GM18505 (cell line): ENCODE data around the gene RNF182.

Experiments
- ATAC-seq: cut with Tn5 transposase; IDR thresholded peaks from one replicate; pipeline ENCODE4 v1.9.1; 2021; ENCODE audit not compliant: unreplicated experiment
- POLR2A ChIP-seq: IDR thresholded peaks from 4 replicates; pipeline ENCODE4 v1.6.1; 2011; ENCODE audit warnings: borderline replicate concordance; ENCODE audit not compliant: insufficient read depth, insufficient read length; ENCODE audit errors: extremely low read depth

RNF182 gene

GRCh38 chr6:13908955-13909381 lies 15.8 kb upstream of the RNF182 start:
- ATAC-seq = no peak
- no peak for TF ChIP-seq POLR2A

- ATAC-seq = no peak
- TF ChIP-seq POLR2A = no peak
Measured at GRCh38 chr6:13910443-13910842, 14.3 kb upstream of the RNF182 start.

- no peak for ATAC-seq
- TF ChIP-seq POLR2A = no peak
Measured at GRCh38 chr6:13911337-13911736, 13.4 kb upstream of the RNF182 start.

GRCh38 chr6:13913226-13914001 lies 11.3 kb upstream of the RNF182 start:
- no peak for ATAC-seq
- TF ChIP-seq POLR2A = no peak

DNA sequence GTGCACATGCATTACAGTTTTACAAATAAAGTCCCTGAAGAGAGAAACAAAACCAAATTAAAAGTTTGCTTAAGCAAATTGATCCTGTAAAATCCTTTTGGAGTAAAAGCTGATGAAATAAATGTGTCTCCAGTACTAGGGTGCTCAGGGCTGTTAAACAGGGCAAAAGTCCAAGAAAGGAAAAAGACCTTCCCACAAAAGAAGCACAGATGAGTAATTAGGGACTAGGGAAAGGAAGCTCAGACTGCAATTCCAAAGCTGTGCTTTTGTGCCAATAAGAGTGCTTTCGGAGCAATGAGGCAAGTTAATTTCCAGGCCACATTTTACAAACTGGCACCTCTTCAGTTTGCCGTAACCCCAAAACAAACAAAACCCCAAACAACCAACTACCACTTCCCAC lies 10.4 kb upstream of the RNF182 start:
- ATAC-seq = no peak
- no peak for TF ChIP-seq POLR2A

GRCh38 chr6:13915561-13916229 lies 9.1 kb upstream of the RNF182 start:
- no peak for ATAC-seq

GRCh38 chr6:13916230-13916944 lies 8.4 kb upstream of the RNF182 start:
- no peak for TF ChIP-seq POLR2A
- ATAC-seq = no peak

More at GRCh38 chr6:13915561-13916229, 9.1 kb upstream of the RNF182 start:
- no peak for TF ChIP-seq POLR2A

DNA sequence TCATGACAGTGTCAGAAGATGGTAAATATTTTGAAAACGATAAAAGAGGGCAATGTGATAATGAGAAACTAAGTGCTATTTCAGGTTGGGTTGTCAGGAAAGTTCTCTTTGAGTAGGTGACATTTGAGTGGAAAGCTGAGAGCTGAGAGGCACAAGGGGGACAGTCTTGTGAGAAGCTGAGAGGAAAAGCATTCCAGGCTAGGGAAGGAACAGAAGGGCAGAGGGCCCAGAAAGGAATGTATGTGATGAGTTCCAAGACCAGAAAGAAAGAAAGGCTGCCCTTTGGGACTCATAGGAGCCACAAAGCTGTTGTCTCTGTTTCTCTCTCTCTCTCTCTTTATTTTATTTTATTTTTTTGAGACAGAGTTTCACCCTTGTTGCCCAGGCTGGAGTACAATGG lies 7.6 kb upstream of the RNF182 start:
- ATAC-seq = no peak
- no peak for TF ChIP-seq POLR2A

DNA sequence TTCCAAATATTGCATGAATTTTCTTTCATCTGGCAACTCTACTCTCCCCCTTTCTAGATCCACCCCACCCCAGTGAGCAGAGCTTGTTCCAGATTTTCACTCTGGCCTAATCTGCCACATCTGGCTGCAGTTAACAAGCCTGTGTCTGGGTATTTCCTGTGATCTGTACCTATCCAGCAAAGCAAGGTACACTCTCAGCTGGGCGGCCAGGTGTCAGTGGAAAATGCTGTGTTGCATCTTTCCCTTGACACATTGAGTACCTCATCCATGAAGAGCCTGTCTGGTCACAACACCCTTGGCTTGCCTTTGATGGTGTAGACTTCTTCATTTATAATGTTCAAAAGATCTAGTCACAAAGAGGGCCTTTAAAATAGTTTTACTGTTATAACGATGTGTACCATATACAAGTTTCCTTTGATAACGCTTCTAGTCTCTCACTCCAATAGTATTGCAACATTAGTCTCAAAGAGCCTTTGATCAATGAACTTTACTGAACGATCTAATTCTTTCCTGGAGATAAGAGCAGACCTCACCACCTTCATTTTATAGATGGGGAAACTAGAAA lies 6.0 kb upstream of the RNF182 start:
- ATAC-seq = no peak
- no peak for TF ChIP-seq POLR2A

DNA sequence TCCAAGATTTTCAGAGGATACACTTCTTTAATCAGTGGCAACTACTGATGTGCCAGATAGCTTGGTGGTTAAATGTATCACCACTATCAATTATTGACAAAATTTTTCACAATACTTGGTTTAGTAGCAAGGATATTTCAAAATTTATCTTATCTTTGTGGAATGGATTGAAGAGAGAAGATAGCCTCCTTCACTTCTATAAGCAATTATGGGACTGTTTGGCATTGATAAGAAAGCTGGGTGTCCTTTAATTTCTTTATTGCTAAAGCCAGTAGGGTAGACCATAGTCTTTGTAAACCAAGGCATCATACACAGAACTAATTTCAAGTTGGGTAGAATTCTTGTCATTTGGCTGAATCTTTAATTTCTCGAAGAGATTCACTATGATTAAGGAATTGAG lies 4.9 kb upstream of the RNF182 start:
- no peak for ATAC-seq
- no peak for TF ChIP-seq POLR2A

DNA sequence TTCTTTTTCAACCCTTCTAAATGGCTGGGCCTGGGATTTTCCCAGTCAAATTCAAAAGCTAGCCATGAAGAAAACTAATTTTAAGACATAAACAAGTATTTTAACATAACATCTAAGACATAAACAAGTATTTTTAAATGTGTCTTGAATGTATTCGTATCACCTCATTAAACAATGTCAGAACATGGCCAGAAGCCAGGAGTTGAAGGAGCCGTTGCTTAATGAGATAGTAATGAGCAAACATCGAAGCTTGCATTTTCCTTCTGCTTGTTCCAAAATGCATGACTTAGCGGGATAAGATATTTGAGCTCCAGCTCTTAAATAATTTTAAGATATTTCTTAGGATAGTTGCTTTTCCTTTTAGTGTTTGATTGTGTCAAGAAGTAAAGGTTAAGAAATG lies 4.2 kb upstream of the RNF182 start:
- ATAC-seq = no peak
- TF ChIP-seq POLR2A = no peak

DNA sequence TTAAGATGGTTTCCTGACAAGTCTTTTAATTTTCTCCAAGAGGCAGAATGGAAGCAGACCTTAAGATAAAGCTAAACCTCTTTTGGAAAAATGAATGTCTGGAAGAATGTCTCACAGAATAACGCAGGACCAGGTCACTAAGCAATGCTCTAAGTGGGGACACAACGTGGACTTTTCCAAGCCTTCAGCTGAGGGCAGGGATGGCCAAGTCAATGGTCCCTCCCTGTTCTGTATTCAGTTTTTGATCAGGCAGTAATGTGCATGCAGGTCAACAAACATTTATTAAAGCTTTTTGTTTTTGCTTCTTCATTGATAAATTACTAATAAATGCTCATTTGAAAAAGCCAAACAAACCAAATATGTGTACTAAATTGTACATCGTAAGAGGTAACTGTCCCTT lies 2.0 kb upstream of the RNF182 start:
- no peak for ATAC-seq
- no peak for TF ChIP-seq POLR2A

- ATAC-seq = no peak
- TF ChIP-seq POLR2A = no peak
Measured at GRCh38 chr6:13923527-13924145, 1.1 kb upstream of the RNF182 start.
